NCI-H345 treated with DMSO at 0.1 percent for 48 hours (cell line): Measurements from ENCODE around the gene ANO7.

Source experiments
- DNase-seq: peaks from one replicate; lab custom pipeline; 2025; ENCODE audit not compliant: unreplicated experiment; lab: John Stamatoyannopoulos, UW

The ANO7 gene

GRCh38 chr2:241244368-241244767 is 55.9 kb downstream of the ANO7 start:
- no peak for DNase-seq

- DNase-seq = no peak
Observed at GRCh38 chr2:241248289-241248688, 59.8 kb downstream of the ANO7 start.

- DNase-seq = no peak
Observed at GRCh38 chr2:241248897-241249296, 60.4 kb downstream of the ANO7 start.

GRCh38 chr2:241249654-241250053 is 61.2 kb downstream of the ANO7 start:
- DNase-seq = no peak

- DNase-seq = no peak
Observed at GRCh38 chr2:241252778-241253475, 64.5 kb downstream of the ANO7 start.

- no peak for DNase-seq
Observed at GRCh38 chr2:241254904-241255351, 66.5 kb downstream of the ANO7 start.

- DNase-seq = no peak
Observed at GRCh38 chr2:241255542-241256167, 67.2 kb downstream of the ANO7 start.

GRCh38 chr2:241256168-241256545 is 67.7 kb downstream of the ANO7 start:
- no peak for DNase-seq

- DNase-seq = no peak
Observed at GRCh38 chr2:241257419-241258032, 69.0 kb downstream of the ANO7 start.

GRCh38 chr2:241258505-241259280 is 70.2 kb downstream of the ANO7 start:
- no peak for DNase-seq

GRCh38 chr2:241260911-241261310 is 72.4 kb downstream of the ANO7 start:
- no peak for DNase-seq

- DNase-seq = no peak
Observed at GRCh38 chr2:241261628-241262027, 73.2 kb downstream of the ANO7 start.

GRCh38 chr2:241263061-241263460 is 74.6 kb downstream of the ANO7 start:
- no peak for DNase-seq

- no peak for DNase-seq
Observed at GRCh38 chr2:241265506-241265905, 77.0 kb downstream of the ANO7 start.

- no peak for DNase-seq
Observed at GRCh38 chr2:241267249-241268067, 79.0 kb downstream of the ANO7 start.

- DNase-seq = no peak
Observed at GRCh38 chr2:241268306-241268705, 79.8 kb downstream of the ANO7 start.

- DNase-seq = no peak
Observed at GRCh38 chr2:241268716-241269445, 80.4 kb downstream of the ANO7 start.

GRCh38 chr2:241269707-241270520 is 81.4 kb downstream of the ANO7 start:
- no peak for DNase-seq

- DNase-seq = no peak
Observed at GRCh38 chr2:241270531-241270930, 82.1 kb downstream of the ANO7 start.
